DOHH2 (cell line): Measurements from ENCODE around the gene C5orf15.

Experiments used
- H3F3A ChIP-seq: fragments of 200-600 bp; sonication (generic), shearing (Covaris generic); 2 replicates; pipeline ENCODE4 v1.6.0; 2016; ENCODE audit warnings: antibody characterized with exemption, mild to moderate bottlenecking; ENCODE audit not compliant: control insufficient read depth, insufficient read depth
- H3K27ac ChIP-seq: fragments of 200-600 bp; sonication (generic); 2 replicates; pipeline ENCODE4 v1.5.1; 2014; ENCODE audit warnings: low read depth, mild to moderate bottlenecking, low read length, moderate library complexity
- H3K27me3 ChIP-seq: fragments of 200-600 bp; sonication (generic); 2 replicates; pipeline ENCODE4 v1.6.1; 2014; ENCODE audit warnings: mild to moderate bottlenecking, low read length, mixed read lengths; ENCODE audit not compliant: control insufficient read depth
- H3K36me3 ChIP-seq: fragments of 200-600 bp; sonication (generic); 2 replicates; pipeline ENCODE4 v1.6.1; 2014; ENCODE audit warnings: mild to moderate bottlenecking, low read length, moderate library complexity, mixed read lengths; ENCODE audit not compliant: control insufficient read depth
- H3K4me1 ChIP-seq: fragments of 200-600 bp; sonication (generic); 2 replicates; pipeline ENCODE4 v1.6.1; 2014; ENCODE audit warnings: mild to moderate bottlenecking, low read length, mixed read lengths; ENCODE audit not compliant: control insufficient read depth
- H3K4me2 ChIP-seq: fragments of 200-600 bp; sonication (generic); 2 replicates; pipeline ENCODE4 v1.6.0; 2014; ENCODE audit warnings: mild to moderate bottlenecking, low read length, moderate library complexity
- H3K4me3 ChIP-seq: fragments of 200-600 bp; sonication (generic); 2 replicates; pipeline ENCODE4 v1.5.1; 2014; ENCODE audit warnings: mild to moderate bottlenecking, low read length, mixed read lengths
- H3K79me2 ChIP-seq: fragments of 200-600 bp; sonication (generic); 2 replicates; pipeline ENCODE4 v1.6.1; 2014; ENCODE audit warnings: mild to moderate bottlenecking, low read length, mixed read lengths; ENCODE audit not compliant: control insufficient read depth
- H3K9me2 ChIP-seq: fragments of 200-600 bp; sonication (generic); replicated peaks from 2 replicates; pipeline ENCODE4 v1.6.1; 2014; ENCODE audit warnings: mild to moderate bottlenecking, low read length, mixed read lengths; ENCODE audit not compliant: control insufficient read depth
- H3K9me3 ChIP-seq: fragments of 200-600 bp; sonication (generic); 2 replicates; pipeline ENCODE4 v1.6.1; 2014; ENCODE audit warnings: antibody characterized with exemption, low read length, mixed read lengths; ENCODE audit not compliant: control insufficient read depth, insufficient read depth
- H4K20me1 ChIP-seq: fragments of 200-600 bp; sonication (generic); 2 replicates; pipeline ENCODE4 v1.6.0; 2014; ENCODE audit warnings: low read depth, mild to moderate bottlenecking, antibody characterized with exemption, low read length, moderate library complexity; ENCODE audit not compliant: control insufficient read depth, insufficient read depth
- CTCF ChIP-seq: fragments of 200-600 bp; sonication (generic); IDR thresholded peaks from one replicate; pipeline ENCODE4 v1.5.1; 2014; ENCODE audit warnings: antibody characterized with exemption, mild to moderate bottlenecking, low read depth, low read length; ENCODE audit not compliant: poor library complexity, severe bottlenecking
- EZH2phosphoT487 ChIP-seq: fragments of 200-600 bp; sonication (generic); IDR thresholded peaks from 2 replicates; pipeline ENCODE4 v1.6.1; 2017; ENCODE audit warnings: borderline replicate concordance, mild to moderate bottlenecking, antibody characterized with exemption, low read length, moderate library complexity, mixed read lengths

The C5orf15 gene

GRCh38 chr5:133953568-133954145 is 14.8 kb downstream of the C5orf15 start:
- Histone ChIP-seq H3K27ac (no peak overlapping the region), H3K79me2 (no peaks in the 10 kb centered on the region), H3K9me2 (no peaks in the 10 kb centered on the region), H3K27me3 (no peaks in the 10 kb centered on the region), H3F3A (no peaks in the 10 kb centered on the region), H4K20me1 (no peaks in the 10 kb centered on the region), H3K4me1 (peaks cover 13% of the 10 kb centered on the region), H3K4me2 (no peak overlapping the region), H3K9me3 (no peaks in the 10 kb centered on the region), H3K36me3 (peaks cover 35% of the 10 kb centered on the region), H3K4me3 (no peak overlapping the region)
- TF ChIP-seq EZH2phosphoT487 (no peak), CTCF (no peak)

GRCh38 chr5:133952729-133953567 is 15.5 kb downstream of the C5orf15 start:
- Histone ChIP-seq H3K27me3 (no peaks in the 10 kb centered on the region), H3K4me1 (peaks cover 9% of the 10 kb centered on the region), H4K20me1 (no peaks in the 10 kb centered on the region), H3K27ac (no peak overlapping the region), H3K4me3 (no peak overlapping the region), H3K9me3 (no peaks in the 10 kb centered on the region), H3K36me3 (peaks cover 30% of the 10 kb centered on the region), H3F3A (no peaks in the 10 kb centered on the region), H3K79me2 (no peaks in the 10 kb centered on the region), H3K4me2 (no peak overlapping the region), H3K9me2 (no peaks in the 10 kb centered on the region)
- TF ChIP-seq CTCF (no peak), EZH2phosphoT487 (no peak)

- TF ChIP-seq CTCF, result no peak
- TF ChIP-seq EZH2phosphoT487, result no peak
These were observed 17.4 kb downstream of the C5orf15 start for GRCh38 chr5:133950821-133951612.

More at GRCh38 chr5:133950821-133951612, 17.4 kb downstream of the C5orf15 start:
- Histone ChIP-seq H3K4me3 (no peak overlapping the region), H3K4me1 (no peaks in the 10 kb centered on the region), H4K20me1 (no peaks in the 10 kb centered on the region), H3K27ac (no peak overlapping the region), H3F3A (no peaks in the 10 kb centered on the region), H3K4me2 (no peak overlapping the region), H3K9me3 (no peaks in the 10 kb centered on the region), H3K36me3 (peaks cover 13% of the 10 kb centered on the region), H3K79me2 (no peaks in the 10 kb centered on the region), H3K27me3 (no peaks in the 10 kb centered on the region), H3K9me2 (no peaks in the 10 kb centered on the region)
